ENCODE data around the gene COX8A. TPM values are rescaled to one million over a fixed set of nuclear protein-coding genes. Genes with fewer than 3 reads are reported as not detected.

Gene COX8A
- total and polyA plus RNA-seq, 2 donors: 255 to 851 TPM

DNA sequence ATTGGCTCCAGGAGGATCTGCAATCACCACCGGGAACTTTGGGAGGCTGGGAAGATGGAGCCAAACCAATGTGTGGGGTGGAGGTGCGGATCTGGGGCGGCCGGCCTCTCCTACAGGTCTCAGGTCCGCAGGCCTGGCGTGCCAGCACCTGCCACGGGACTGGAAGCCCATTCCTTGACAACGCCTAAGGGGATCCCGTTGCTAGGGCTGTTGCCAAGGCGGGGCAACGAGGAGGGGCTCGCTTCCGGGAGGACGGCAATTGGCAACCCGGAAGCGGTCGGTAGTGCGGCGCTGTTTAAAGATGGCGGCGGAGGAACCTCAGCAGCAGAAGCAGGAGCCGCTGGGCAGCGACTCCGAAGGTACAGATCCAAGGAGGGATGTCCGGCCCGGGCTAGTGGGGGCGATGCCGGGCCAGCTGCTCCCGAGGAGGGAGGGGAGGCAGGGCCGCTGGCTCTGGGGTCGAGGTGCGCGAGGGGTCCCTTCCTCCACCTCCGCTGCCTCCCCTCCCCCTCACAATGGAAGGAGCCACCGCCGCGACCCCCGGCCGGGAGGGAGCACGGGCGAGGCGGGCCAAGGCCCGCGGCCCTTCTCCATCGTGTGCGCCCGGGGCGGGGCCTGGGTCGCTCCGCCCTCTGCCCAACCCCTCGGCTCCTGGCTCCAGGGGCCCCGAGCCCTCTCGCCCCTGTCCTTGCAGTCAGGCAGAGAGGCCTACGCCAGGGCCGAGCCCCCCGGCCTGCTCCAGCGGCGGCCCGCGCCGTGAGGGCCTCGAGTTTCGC is 11.9 kb downstream of the COX8A start, which contains the start of gene OTUB1:
OTUB1 (plus strand) TSS at position 283 of the 776 bp plus-strand sequence; CDS start at position 302, 19 bp downstream.
- peak; percentile 77 for DNase-seq (ENCODE audit: extremely low spot score)
- no peaks in the 10 kb centered on the region for H3K36me3 ChIP-seq (ENCODE audit: insufficient read depth)
- peak within 1 kb of the TSS; percentile 92 for H3K4me3 ChIP-seq (ENCODE audit: low read depth, low read length)
- WGBS: under 1% methylated on average over 63 of the region's 63 CpGs
- H3K27ac ChIP-seq (ENCODE audit: low read depth): peak within 1 kb of the TSS; percentile 81
- H3K4me1 ChIP-seq (ENCODE audit: insufficient read depth): no peaks in the 10 kb centered on the region

DNA sequence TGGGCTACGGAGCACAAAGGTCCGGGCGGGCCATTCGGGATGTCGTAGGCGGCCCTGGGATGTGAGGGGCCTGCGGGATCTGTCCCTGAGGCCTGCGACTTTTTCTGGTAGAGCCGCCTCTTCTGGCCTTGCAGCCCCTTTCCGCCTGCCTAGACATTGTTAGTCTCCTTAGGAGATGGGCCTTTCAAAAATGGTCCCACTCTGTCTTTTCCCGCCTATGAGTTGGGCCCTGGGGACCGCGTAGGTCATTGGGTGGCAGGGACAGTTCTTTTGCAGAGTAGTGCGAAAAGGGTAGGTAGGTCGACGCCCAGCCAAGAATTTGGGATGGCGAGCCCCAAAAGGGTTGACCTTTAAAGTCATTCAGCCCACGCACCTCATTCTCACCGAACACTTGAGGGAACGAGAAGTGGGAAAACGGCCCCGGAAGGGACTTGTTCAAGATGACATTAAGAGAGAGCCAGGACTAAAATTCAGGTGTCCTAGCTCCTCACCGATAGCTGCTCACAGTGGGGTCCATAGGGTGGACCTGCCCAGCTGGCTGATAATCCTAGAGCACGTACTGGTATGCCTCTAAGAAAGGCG is 12.6 kb downstream of the COX8A start:
- no peak for DNase-seq (ENCODE audit: extremely low spot score)
- H3K4me1 ChIP-seq (ENCODE audit: insufficient read depth): no peaks in the 10 kb centered on the region
- H3K4me3 ChIP-seq (ENCODE audit: low read depth, low read length): peak overlapping the region; percentile 92
- H3K36me3 ChIP-seq (ENCODE audit: insufficient read depth): no peaks in the 10 kb centered on the region
- H3K27ac ChIP-seq (ENCODE audit: low read depth): no peak overlapping the region
- 28% methylated on average over 25 of the region's 25 CpGs for WGBS

DNA sequence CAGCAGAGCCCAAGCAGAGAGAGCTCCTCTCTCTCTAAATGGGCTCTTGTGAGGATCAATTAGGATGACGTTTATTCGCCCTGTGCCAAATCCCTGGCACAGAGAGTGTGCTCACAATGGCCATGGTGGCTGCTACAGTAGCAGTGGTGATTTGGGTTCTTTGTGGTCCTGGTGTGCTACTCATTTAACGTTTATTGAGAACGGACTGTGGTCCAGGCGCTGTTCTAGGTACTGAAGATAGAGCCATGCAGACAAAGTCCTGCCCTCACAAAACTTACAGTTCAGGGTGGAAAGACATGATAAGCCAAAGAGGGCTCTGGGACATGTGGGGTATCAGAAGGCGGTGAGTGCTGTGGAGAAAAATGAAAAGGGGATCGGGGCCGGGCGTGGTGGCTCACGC is 17.1 kb downstream of the COX8A start:
- no peak overlapping the region for H3K27ac ChIP-seq (ENCODE audit: low read depth)
- no peak for DNase-seq (ENCODE audit: extremely low spot score)
- WGBS: 90% methylated on average over 10 of the region's 10 CpGs
- H3K36me3 ChIP-seq (ENCODE audit: insufficient read depth): peaks cover 2% of the 10 kb centered on the region
- H3K4me3 ChIP-seq (ENCODE audit: low read depth, low read length): no peak overlapping the region
- H3K4me1 ChIP-seq (ENCODE audit: insufficient read depth): no peaks in the 10 kb centered on the region

DNA sequence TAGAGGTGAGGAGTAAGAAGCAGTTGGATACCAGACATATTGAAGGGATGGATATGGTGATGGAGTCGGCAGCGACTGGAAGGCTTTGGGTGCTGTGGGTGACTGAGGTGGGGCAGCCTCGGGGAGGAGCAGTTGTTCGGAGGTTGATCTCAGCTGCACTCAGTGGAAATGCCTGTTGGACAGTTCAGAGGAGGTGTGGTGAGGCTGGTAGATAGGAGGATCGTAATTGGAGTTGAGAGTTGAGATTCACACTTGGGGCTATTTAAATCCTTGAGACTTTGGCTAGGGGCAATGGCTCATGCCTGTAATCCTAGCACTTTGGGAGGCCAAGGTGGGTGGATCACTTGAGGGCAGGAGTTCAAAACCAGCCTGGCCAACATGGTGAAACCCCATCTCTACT is 18.7 kb downstream of the COX8A start:
- no peak overlapping the region for H3K4me3 ChIP-seq (ENCODE audit: low read depth, low read length)
- peaks cover 2% of the 10 kb centered on the region for H3K36me3 ChIP-seq (ENCODE audit: insufficient read depth)
- 90% methylated on average over 5 of the region's 5 CpGs for WGBS
- no peak for DNase-seq (ENCODE audit: extremely low spot score)
- H3K27ac ChIP-seq (ENCODE audit: low read depth): no peak overlapping the region
- H3K4me1 ChIP-seq (ENCODE audit: insufficient read depth): no peaks in the 10 kb centered on the region

DNA sequence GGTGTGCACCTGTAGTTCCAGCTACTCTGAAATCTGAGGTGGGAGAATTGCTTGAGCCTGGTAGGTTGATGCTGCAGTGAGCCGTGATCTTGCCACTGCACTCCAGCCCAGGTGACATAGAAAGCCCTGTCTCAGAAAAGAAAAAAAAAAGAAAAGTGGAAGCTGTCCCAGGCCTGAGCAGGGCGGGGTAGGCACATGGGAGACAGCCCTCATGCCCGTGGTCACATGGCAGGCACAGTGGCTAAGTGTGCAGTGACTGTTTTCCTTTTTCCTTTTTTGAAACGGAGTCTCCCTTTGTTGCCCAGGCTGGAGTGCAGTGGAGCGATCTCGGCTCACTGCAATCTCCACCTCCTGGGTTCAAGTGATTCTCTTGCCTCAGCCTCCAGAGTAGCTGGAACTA is 19.6 kb downstream of the COX8A start:
- H3K27ac ChIP-seq (ENCODE audit: low read depth): no peak overlapping the region
- WGBS: 80% methylated on average over 6 of the region's 6 CpGs
- no peak overlapping the region for H3K4me3 ChIP-seq (ENCODE audit: low read depth, low read length)
- no peak for DNase-seq (ENCODE audit: extremely low spot score)
- no peaks in the 10 kb centered on the region for H3K4me1 ChIP-seq (ENCODE audit: insufficient read depth)
- H3K36me3 ChIP-seq (ENCODE audit: insufficient read depth): peaks cover 2% of the 10 kb centered on the region

DNA sequence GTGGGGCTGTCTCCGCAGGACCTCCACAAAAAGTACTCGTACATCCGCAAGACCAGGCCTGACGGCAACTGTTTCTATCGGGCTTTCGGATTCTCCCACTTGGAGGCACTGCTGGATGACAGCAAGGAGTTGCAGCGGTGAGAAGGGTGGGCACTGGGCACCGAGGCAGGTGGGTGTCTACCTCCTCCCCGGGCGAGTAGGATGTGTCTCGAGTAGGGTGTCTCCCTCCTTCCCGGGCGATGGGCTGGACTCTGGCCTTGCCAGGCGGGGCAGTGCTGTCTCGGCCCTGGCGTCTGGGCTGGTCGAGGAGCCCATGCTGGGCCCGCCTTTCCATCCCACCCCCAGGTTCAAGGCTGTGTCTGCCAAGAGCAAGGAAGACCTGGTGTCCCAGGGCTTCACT is 22.1 kb downstream of the COX8A start:
- H3K27ac ChIP-seq (ENCODE audit: low read depth): no peak overlapping the region
- H3K4me3 ChIP-seq (ENCODE audit: low read depth, low read length): no peak overlapping the region
- H3K4me1 ChIP-seq (ENCODE audit: insufficient read depth): no peaks in the 10 kb centered on the region
- WGBS: 87% methylated on average over 18 of the region's 18 CpGs
- no peak for DNase-seq (ENCODE audit: extremely low spot score)
- peaks cover 2% of the 10 kb centered on the region for H3K36me3 ChIP-seq (ENCODE audit: insufficient read depth)

DNA sequence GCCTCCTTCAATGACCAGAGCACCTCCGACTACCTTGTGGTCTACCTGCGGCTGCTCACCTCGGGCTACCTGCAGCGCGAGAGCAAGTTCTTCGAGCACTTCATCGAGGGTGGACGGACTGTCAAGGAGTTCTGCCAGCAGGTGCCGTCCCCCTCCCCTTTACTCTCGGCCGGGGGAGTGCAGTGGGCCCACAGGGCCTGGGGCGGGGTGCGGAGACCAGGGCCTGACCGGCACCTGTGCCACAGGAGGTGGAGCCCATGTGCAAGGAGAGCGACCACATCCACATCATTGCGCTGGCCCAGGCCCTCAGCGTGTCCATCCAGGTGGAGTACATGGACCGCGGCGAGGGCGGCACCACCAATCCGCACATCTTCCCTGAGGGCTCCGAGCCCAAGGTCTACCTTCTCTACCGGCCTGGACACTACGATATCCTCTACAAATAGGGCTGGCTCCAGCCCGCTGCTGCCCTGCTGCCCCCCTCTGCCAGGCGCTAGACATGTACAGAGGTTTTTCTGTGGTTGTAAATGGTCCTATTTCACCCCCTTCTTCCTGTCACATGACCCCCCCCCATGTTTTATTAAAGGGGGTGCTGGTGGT is 22.8 kb downstream of the COX8A start:
- no peak overlapping the region for H3K27ac ChIP-seq (ENCODE audit: low read depth)
- WGBS: 93% methylated on average over 27 of the region's 27 CpGs

DNA sequence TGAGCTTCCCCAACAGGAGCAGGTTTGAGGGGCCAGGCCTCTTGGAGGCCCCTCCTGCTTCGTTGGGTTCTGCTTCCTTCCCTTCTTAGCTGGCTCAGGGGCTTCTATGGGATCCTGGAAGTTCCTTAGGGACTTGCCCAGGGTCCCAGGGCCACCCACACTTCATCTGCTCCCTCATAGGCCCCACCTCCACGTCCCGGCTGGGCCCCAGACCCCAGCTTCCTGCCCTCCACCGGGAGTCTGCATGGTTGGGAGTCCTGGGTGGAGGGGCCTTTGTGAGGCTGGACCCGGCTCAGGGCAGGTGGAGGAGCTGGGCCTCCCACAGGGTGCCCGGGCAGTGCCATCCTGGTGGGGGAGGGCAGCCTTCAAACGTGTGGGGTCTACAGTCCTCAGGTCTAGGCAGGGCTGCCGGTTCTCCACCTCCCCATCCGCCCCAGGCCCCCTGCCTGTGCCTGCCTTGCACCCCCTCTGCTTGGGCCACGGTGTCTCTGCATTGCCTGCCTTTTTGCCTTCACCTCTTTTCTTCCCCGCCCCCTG is 23.4 kb downstream of the COX8A start:
- Histone ChIP-seq H3K27ac (ENCODE audit: low read depth) (no peak overlapping the region), H3K4me3 (ENCODE audit: low read depth, low read length) (no peak overlapping the region), H3K36me3 (ENCODE audit: insufficient read depth) (peaks cover 2% of the 10 kb centered on the region), H3K4me1 (ENCODE audit: insufficient read depth) (no peaks in the 10 kb centered on the region)
- WGBS: 80% methylated on average over 11 of the region's 11 CpGs
- DNase-seq (ENCODE audit: extremely low spot score): no peak

More for the DNA sequence above, 22.8 kb downstream of the COX8A start:
- Histone ChIP-seq H3K4me3 (ENCODE audit: low read depth, low read length) (no peak overlapping the region), H3K4me1 (ENCODE audit: insufficient read depth) (no peaks in the 10 kb centered on the region), H3K36me3 (ENCODE audit: insufficient read depth) (peaks cover 2% of the 10 kb centered on the region)
- DNase-seq (ENCODE audit: extremely low spot score): no peak

DNA sequence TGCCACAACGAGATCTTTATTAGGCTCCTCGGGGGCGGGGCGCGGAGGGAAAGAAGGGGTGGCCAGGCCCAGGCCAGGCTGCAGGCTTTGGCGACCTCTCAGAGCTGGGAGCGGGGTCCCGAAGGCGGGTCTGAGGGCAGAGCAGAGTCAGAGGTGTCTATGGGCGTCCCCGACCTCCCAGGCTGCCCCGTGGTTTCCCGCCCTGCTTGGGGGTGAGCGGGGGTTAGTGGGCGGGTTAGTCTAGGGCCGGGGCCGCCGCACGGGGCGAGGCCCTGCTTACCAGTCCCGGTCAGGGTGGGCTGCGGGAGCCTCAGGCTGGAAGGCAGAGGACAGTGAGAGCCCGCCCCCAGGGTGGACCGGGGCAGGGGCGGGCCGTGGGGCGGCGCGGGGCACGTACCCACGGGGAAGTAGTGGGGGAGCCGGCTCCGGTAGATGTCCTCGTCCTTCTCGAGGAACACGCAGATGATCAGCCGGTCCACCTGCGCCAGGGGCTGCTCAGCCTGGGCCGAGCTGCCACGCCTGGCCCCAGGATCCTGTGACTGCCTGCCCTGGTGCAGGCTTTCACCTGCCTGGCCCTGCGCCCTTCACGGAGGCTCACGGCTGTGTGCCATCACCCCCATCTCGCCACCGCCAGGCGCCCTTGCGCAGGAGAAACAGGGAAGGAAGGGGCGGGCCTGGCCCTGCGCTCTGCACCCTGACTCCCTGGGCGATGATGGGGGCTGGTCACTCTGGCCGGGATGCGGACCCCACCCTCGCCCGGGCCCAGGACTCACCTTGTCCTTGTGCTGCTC is 24.3 kb downstream of the COX8A start:
- H3K4me3 ChIP-seq (ENCODE audit: low read depth, low read length): peak overlapping the region; percentile 4
- WGBS: 71% methylated on average over 54 of the region's 54 CpGs
- H3K4me1 ChIP-seq (ENCODE audit: insufficient read depth): no peaks in the 10 kb centered on the region
- H3K36me3 ChIP-seq (ENCODE audit: insufficient read depth): peaks cover 2% of the 10 kb centered on the region
- DNase-seq (ENCODE audit: extremely low spot score): no peak
- H3K27ac ChIP-seq (ENCODE audit: low read depth): no peak overlapping the region

DNA sequence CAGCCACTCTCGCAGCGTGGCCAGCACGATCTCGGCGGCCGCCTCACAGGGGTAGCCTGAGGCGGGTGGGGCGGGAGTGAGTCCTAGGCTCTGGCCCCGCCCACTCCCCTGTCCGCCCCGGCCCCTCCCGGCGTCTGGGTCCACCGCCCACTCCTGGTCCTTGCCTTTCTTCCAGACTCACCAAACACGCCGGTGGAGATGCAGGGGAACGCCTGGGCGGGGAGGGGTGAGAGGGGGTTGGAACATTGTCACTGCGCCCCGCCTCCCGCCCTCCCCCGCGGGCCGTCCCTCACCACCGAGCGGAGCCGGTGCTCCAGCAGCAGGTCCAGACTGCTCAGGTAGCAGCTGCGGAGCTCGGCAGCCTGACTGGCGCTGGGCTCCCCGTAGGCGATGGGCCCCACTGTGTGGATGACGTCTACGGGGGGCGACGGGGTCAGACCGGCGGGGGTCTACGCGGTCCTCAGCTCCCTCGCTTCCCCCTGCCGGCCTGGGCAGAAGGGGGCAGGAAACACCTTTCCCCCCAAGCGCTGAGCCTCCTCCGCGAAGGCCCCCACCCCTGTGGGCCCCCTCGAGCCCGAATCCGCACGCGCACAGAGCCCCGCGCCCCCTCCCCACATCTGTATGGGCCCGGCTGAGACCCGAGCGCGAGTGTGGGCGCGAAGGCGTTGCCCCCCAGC is 25.1 kb downstream of the COX8A start:
- Histone ChIP-seq H3K4me3 (ENCODE audit: low read depth, low read length) (peak overlapping the region; percentile 4), H3K27ac (ENCODE audit: low read depth) (no peak overlapping the region), H3K4me1 (ENCODE audit: insufficient read depth) (no peaks in the 10 kb centered on the region), H3K36me3 (ENCODE audit: insufficient read depth) (peaks cover 2% of the 10 kb centered on the region)
- 6% methylated on average over 59 of the region's 59 CpGs for WGBS
- DNase-seq (ENCODE audit: extremely low spot score): no peak

DNA sequence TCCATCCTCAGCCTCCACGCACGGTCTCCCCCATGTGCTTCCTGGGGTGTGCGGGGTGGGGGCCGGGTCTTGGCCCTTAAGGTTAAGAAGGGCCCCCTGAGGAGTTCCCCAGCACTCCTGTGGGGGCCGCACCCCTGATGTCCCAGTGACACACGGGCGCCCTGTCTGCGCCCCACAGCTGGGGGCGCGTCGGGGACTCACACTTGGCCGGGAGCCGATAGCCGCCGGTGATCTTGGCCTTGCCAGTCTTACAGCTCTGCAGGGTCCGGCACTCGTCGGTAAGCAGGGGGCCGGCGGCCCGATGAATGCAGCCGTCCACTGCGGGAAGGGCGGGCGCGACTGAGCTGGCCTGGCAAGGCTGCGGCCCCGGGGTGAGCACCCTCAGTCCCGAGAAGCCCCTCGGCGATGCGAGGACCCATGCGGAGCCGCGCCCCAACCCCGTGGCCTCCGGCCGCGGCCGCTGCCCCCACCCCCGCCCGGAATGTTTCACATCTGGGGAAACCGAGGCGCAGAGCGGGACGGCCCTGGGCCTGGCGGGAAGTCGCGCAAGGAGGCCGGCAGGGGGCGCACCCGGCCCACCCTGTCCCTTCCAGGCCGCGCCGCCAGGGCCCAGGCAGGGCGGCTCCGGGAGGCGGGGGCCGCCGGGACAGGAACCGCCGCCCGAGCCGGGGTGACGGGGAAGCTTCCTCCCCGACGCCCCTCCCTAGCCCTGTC is 25.8 kb downstream of the COX8A start:
- DNase-seq (ENCODE audit: extremely low spot score): no peak
- Histone ChIP-seq H3K27ac (ENCODE audit: low read depth) (no peak overlapping the region), H3K4me3 (ENCODE audit: low read depth, low read length) (peak overlapping the region; percentile 25), H3K36me3 (ENCODE audit: insufficient read depth) (peaks cover 2% of the 10 kb centered on the region), H3K4me1 (ENCODE audit: insufficient read depth) (no peaks in the 10 kb centered on the region)
- WGBS: 2% methylated on average over 67 of the region's 67 CpGs

DNA sequence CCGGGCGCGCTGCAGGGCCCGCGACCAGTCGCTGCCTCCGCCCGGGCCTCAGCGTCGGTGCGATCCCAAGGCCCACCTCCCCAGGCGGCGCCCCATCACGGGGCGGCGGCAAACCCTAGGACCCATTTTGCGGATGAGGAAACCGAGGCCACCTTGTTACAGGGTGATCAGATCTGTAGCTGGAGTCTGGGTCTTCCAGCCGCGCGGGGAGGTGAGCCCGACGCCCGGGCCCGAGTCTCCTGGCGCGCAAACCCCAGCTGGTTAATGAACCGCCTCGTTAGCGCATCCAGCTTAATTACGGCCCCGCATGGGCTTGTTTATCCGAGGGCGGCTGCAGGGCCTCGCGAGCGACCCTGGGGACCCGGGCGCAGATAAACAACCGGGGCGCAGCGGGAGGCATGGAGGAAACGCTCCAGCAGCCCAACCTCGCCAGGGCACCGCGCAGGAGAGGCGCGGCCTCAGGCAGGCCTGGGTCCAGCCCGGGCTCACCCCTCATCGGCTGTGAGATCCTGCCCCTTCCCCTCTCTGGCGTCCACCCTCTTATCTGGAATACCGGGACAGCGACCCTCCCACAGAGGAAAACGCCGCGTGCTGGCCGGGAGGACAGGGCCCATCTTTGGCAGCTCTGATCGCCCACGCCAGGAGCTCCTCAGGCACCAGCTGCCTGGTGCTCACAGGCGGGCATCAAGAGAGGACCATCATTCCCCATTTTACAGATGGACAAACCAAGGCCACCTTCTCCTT is 26.5 kb downstream of the COX8A start:
- Histone ChIP-seq H3K36me3 (ENCODE audit: insufficient read depth) (no peaks in the 10 kb centered on the region), H3K27ac (ENCODE audit: low read depth) (no peak overlapping the region), H3K4me3 (ENCODE audit: low read depth, low read length) (peak overlapping the region; percentile 25), H3K4me1 (ENCODE audit: insufficient read depth) (no peaks in the 10 kb centered on the region)
- no peak for DNase-seq (ENCODE audit: extremely low spot score)
- whole genome bisulfite sequencing: 24% methylated on average over 60 of the region's 60 CpGs
